NT2/D1 (cell line): ENCODE data around the gene NSD1.

ENCODE experiments used
- SUZ12 ChIP-seq: IDR thresholded peaks from 2 replicates; pipeline ENCODE4 v1.6.1; 2011; ENCODE audit not compliant: insufficient read length, insufficient read depth; ENCODE audit errors: extremely low read depth
- ZNF274 ChIP-seq: IDR thresholded peaks from 2 replicates; pipeline ENCODE4 v1.6.1; 2011; ENCODE audit warnings: mild to moderate bottlenecking, low read depth, low read length

DNA sequence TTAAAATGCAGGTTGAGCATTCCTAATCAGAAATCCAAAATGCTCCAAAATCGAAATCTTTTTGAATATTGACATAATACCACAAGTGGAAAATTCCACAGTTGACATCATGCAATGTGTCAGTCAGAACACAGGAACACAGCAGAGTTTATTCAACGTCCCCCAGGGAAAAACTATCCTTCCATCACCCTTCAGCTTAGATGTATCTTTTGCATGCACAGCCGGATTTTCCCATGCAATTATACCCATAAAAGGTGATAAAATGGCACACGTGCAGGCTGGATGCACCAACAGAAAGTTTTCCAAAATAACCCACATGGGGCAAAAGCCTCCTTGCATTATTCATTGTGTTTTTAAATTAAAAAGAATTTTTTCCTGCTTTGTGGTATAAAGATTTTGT, 98.8 kb downstream of the NSD1 start:
- TF ChIP-seq SUZ12 (no peak), ZNF274 (no peak)
